ENCODE results near the gene IFI27L1. TPM values are rescaled to one million over a fixed set of nuclear protein-coding genes. Genes with fewer than 3 reads are reported as not detected.

The IFI27L1 gene
- polyA plus RNA-seq, 1 donor (not counting 4 experiments of a cell fraction or from before 2014, with no cell fraction given): 17.4 TPM

GRCh38 chr14:94122438-94122837 is 41.3 kb downstream of the IFI27L1 start:
- H3K9me3 ChIP-seq (ENCODE audit: control insufficient read depth, low read depth, low read length): no peaks in the 10 kb centered on the region
- peaks cover 0 to 7% of the 10 kb centered on the region in 2 experiments for H3K36me3 ChIP-seq (ENCODE audit: control insufficient read depth in 2 of 2, extremely low read depth in 1 of 2, insufficient read depth in 2 of 2, low read length in 2 of 2)
- dilution Hi-C loops (cut with MboI; ENCODE audit: extremely low pct_ligation_motif_present, low sequenced_read_pairs): no loop called here
- no peaks in the 10 kb centered on the region for H3K79me2 ChIP-seq (ENCODE audit: control insufficient read depth, insufficient read depth, low read length)
- no peak overlapping the region for H3K27ac ChIP-seq (ENCODE audit: control insufficient read depth, insufficient read depth, low read length)
- H3K9ac ChIP-seq (ENCODE audit: control insufficient read depth, extremely low read depth, insufficient read depth, low read length): no peak overlapping the region
- H4K20me1 ChIP-seq (ENCODE audit: control insufficient read depth, extremely low read depth, insufficient read depth, low read length): no peaks in the 10 kb centered on the region
- H3K9me1 ChIP-seq (ENCODE audit: control insufficient read depth, extremely low read depth, insufficient read depth, low read length): no peaks in the 10 kb centered on the region
- TF ChIP-seq EZH2 (IDR thresholded peaks at IDR 0.05; ENCODE audit: low read length) (no peak), CTCF (optimal IDR thresholded peaks at IDR 0.05 in 1 of 3, IDR thresholded peaks at IDR 0.05 in 1 of 3, conservative IDR thresholded peaks at IDR 0.05 in 1 of 3; ENCODE audit: extremely low read depth in 1 of 3, insufficient read depth in 2 of 3, low read length in 3 of 3) (no peak)
- no peak overlapping the region for H2AFZ ChIP-seq (ENCODE audit: control insufficient read depth, low read length)
- DNase-seq (ENCODE audit: low read depth, low spot score) (no peak), FAIRE-seq (no peak)
- no peaks in the 10 kb centered on the region for H3K4me1 ChIP-seq (ENCODE audit: control insufficient read depth, extremely low read depth, insufficient read depth, low read length)
- no peak overlapping the region for H3K4me3 ChIP-seq (ENCODE audit: control insufficient read depth in 2 of 3, extremely low read depth in 1 of 3, insufficient read depth in 2 of 3, low read depth in 1 of 3, low read length in 3 of 3)
- H3K27me3 ChIP-seq (ENCODE audit: control insufficient read depth, extremely low read depth, insufficient read depth, low read length): peaks cover 4% of the 10 kb centered on the region
- H3K4me2 ChIP-seq (ENCODE audit: control insufficient read depth, extremely low read depth, insufficient read depth, low read depth, low read length): no peak overlapping the region

GRCh38 chr14:94123296-94123695 is 42.2 kb downstream of the IFI27L1 start:
- Histone ChIP-seq H3K4me3 (ENCODE audit: control insufficient read depth in 2 of 3, extremely low read depth in 1 of 3, insufficient read depth in 2 of 3, low read depth in 1 of 3, low read length in 3 of 3) (no peak overlapping the region), H3K9me1 (ENCODE audit: control insufficient read depth, extremely low read depth, insufficient read depth, low read length) (no peaks in the 10 kb centered on the region), H2AFZ (ENCODE audit: control insufficient read depth, low read length) (no peak overlapping the region), H4K20me1 (ENCODE audit: control insufficient read depth, extremely low read depth, insufficient read depth, low read length) (no peaks in the 10 kb centered on the region), H3K4me1 (ENCODE audit: control insufficient read depth, extremely low read depth, insufficient read depth, low read length) (peaks cover 2% of the 10 kb centered on the region), H3K27me3 (ENCODE audit: control insufficient read depth, extremely low read depth, insufficient read depth, low read length) (no peaks in the 10 kb centered on the region), H3K4me2 (ENCODE audit: control insufficient read depth, extremely low read depth, insufficient read depth, low read depth, low read length) (no peak overlapping the region), H3K27ac (ENCODE audit: control insufficient read depth, insufficient read depth, low read length) (no peak overlapping the region), H3K36me3 (ENCODE audit: control insufficient read depth in 2 of 2, extremely low read depth in 1 of 2, insufficient read depth in 2 of 2, low read length in 2 of 2) (peaks cover 0 to 12% of the 10 kb centered on the region in 2 experiments), H3K9me3 (ENCODE audit: control insufficient read depth, low read depth, low read length) (no peaks in the 10 kb centered on the region), H3K9ac (ENCODE audit: control insufficient read depth, extremely low read depth, insufficient read depth, low read length) (no peak overlapping the region), H3K79me2 (ENCODE audit: control insufficient read depth, insufficient read depth, low read length) (no peaks in the 10 kb centered on the region)
- TF ChIP-seq EZH2 (IDR thresholded peaks at IDR 0.05; ENCODE audit: low read length) (no peak), CTCF (optimal IDR thresholded peaks at IDR 0.05 in 1 of 3, IDR thresholded peaks at IDR 0.05 in 1 of 3, conservative IDR thresholded peaks at IDR 0.05 in 1 of 3; ENCODE audit: extremely low read depth in 1 of 3, insufficient read depth in 2 of 3, low read length in 3 of 3) (no peak)
- DNase-seq (ENCODE audit: low read depth, low spot score): no peak
- no peak for FAIRE-seq
- dilution Hi-C loops (cut with MboI; ENCODE audit: extremely low pct_ligation_motif_present, low sequenced_read_pairs): no loop called here

All from keratinocyte (primary cell).